LNCAP (cell line): ENCODE data around the gene UNC5A.

ENCODE experiments used
- CTCF ChIP-seq: fragments of 450-650 bp; IDR thresholded peaks from 2 replicates; pipeline ENCODE4 v1.5.1; 2017; ENCODE audit warnings: mild to moderate bottlenecking

UNC5A gene

GRCh38 chr5:176833286-176833685, 22.9 kb downstream of the UNC5A start:
- no peak for TF ChIP-seq CTCF

GRCh38 chr5:176835918-176836317, 25.6 kb downstream of the UNC5A start:
- no peak for TF ChIP-seq CTCF

GRCh38 chr5:176836811-176837706, 26.7 kb downstream of the UNC5A start:
- no peak for TF ChIP-seq CTCF

- TF ChIP-seq CTCF: no peak
Observed at GRCh38 chr5:176837707-176838115, 27.4 kb downstream of the UNC5A start.

- TF ChIP-seq CTCF: no peak
Observed at GRCh38 chr5:176843673-176844072, 33.3 kb downstream of the UNC5A start.

GRCh38 chr5:176844281-176844680, 33.9 kb downstream of the UNC5A start:
- TF ChIP-seq CTCF: no peak

- no peak for TF ChIP-seq CTCF
Observed at GRCh38 chr5:176844706-176845391, 34.5 kb downstream of the UNC5A start.
